Measurements from ENCODE around the gene GRK1. TPM values are rescaled to one million over a fixed set of nuclear protein-coding genes. Genes with fewer than 3 reads are reported as not detected.

Gene GRK1
- total RNA-seq, 1 donor from 2014 or later: 1.2 TPM

DNA sequence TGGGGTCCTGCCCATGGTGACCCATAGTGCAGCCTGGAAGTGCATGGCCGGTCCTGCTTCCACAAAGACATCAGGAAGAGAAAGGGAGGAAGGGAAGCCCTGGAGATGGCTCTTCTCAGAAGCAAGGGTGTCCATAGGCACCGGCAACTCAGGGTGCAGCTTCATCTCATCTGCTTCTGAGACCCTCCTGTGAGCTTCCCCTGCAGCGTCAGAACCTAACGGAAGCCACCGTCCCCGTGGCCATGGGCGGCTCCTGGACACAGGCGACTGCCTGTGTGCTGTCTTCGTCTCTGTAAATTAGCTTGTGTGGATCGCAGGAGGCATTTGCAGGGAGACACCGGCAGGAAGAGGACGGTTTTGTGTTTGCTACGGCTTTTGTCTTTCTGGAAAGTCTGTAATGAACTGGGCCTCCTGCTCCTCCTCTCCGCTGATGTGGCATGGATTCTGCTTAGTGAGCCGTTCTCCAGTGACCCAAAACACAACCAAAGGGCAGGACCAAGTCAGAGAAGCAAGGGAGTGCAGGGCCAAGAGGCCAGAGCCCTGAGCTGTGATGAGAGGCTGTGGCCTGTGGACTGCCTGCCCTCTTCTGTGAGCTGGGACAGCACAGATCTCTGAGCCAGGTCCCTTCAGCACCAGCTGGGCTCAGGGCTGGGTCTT is 11.5 kb upstream of the GRK1 start:
- peak; percentile 14 for DNase-seq
- no peaks in the 10 kb centered on the region for H3K27me3 Mint-ChIP-seq (ENCODE audit: unreplicated experiment)
- TF ChIP-seq, protein P1, sequence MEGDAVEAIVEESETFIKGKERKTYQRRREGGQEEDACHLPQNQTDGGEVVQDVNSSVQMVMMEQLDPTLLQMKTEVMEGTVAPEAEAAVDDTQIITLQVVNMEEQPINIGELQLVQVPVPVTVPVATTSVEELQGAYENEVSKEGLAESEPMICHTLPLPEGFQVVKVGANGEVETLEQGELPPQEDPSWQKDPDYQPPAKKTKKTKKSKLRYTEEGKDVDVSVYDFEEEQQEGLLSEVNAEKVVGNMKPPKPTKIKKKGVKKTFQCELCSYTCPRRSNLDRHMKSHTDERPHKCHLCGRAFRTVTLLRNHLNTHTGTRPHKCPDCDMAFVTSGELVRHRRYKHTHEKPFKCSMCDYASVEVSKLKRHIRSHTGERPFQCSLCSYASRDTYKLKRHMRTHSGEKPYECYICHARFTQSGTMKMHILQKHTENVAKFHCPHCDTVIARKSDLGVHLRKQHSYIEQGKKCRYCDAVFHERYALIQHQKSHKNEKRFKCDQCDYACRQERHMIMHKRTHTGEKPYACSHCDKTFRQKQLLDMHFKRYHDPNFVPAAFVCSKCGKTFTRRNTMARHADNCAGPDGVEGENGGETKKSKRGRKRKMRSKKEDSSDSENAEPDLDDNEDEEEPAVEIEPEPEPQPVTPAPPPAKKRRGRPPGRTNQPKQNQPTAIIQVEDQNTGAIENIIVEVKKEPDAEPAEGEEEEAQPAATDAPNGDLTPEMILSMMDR (IDR thresholded peaks at IDR 0.05; ENCODE audit: partially characterized antibody, unreplicated experiment): no peak
- no peaks in the 10 kb centered on the region for H3K36me3 Mint-ChIP-seq (ENCODE audit: unreplicated experiment)
- H3K4me3 Mint-ChIP-seq (ENCODE audit: unreplicated experiment): no peak overlapping the region
- no peak overlapping the region for H3K27ac Mint-ChIP-seq (ENCODE audit: unreplicated experiment)
- H3K4me1 Mint-ChIP-seq (ENCODE audit: low read depth, unreplicated experiment): no peaks in the 10 kb centered on the region
- H3K9me3 Mint-ChIP-seq (ENCODE audit: unreplicated experiment): peaks cover 6% of the 10 kb centered on the region

DNA sequence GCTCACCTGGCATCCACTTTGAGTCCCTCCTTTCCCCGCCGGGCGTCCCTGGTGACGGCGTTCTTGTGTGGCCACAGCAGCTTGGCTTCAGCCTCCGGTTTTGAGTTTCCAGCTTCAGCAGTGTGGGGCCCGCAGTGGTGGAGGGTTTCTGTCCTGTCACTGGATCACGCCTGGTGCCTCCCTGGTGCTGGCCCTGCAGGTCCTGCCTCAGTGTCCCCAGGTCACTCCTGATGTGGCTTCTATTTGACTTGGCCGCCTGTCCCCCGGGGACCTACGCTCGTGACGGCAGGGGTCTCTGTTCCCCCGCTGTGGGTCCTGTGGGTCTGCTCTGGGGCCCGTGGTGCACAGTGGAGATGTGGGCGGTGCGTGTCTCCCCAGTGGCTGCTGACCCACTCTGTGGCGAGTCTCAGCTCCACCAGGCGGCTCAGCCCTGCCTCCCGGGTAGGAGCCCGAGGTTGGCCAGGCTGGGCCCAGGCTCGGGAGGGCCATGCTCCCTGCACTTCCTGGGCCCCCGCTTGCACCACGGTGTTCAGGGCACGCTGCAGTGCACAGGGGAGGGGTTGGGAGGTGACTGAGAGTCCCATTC is 10.9 kb upstream of the GRK1 start:
- TF ChIP-seq, protein P1 (IDR thresholded peaks at IDR 0.05; ENCODE audit: partially characterized antibody, unreplicated experiment): no peak
- peaks cover 6% of the 10 kb centered on the region for H3K36me3 Mint-ChIP-seq (ENCODE audit: unreplicated experiment)
- DNase-seq: peak; percentile 7
- no peaks in the 10 kb centered on the region for H3K4me1 Mint-ChIP-seq (ENCODE audit: low read depth, unreplicated experiment)
- H3K9me3 Mint-ChIP-seq (ENCODE audit: unreplicated experiment): peaks cover 6% of the 10 kb centered on the region
- H3K4me3 Mint-ChIP-seq (ENCODE audit: unreplicated experiment): no peak overlapping the region
- no peak overlapping the region for H3K27ac Mint-ChIP-seq (ENCODE audit: unreplicated experiment)
- H3K27me3 Mint-ChIP-seq (ENCODE audit: unreplicated experiment): no peaks in the 10 kb centered on the region

DNA sequence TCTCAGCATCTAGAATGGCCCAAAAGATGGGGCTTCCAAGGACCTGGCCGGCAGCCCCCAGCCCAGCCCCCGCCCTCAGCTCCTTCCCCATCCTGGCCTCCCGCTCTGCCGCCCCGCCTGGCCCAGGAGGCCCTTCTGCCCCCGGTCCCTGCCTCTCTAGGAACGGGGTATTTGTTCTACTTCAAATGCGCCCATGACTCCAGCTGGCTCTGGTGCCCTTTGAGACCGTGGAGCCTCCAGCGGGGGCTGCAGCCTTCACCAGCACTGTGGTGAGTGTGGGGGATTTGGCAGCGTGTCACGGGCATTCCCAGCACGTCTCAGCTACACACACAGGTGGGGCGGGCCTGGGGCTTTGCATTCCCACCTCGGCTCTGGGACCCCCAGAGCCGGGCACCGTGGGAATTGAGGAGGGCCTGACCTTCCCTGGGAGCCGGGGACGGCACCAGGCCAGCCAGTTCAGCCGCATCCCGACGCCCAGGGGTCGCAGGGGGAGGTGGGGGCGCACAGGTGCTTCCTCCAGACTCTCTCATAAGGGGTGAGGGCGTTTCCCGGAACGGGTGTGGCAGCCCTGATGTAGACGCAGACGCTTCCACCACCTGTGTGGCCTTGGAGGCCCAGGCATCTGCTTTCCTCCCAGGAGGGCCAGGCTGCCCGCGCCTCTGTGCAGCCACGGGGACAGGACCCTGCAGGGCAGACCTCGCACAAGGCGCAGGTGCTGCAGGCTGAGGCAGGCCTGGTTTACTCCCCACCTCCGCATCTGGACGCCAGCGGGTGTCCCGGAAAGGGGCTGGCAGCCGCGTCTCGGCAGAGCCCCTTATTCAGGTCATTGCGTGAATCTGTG is 10.0 kb upstream of the GRK1 start:
- DNase-seq: peak; percentile 23
- Mint-ChIP-seq H3K27ac (ENCODE audit: unreplicated experiment) (no peak overlapping the region), H3K27me3 (ENCODE audit: unreplicated experiment) (peaks cover 2% of the 10 kb centered on the region), H3K4me1 (ENCODE audit: low read depth, unreplicated experiment) (no peaks in the 10 kb centered on the region), H3K9me3 (ENCODE audit: unreplicated experiment) (peaks cover 8% of the 10 kb centered on the region), H3K4me3 (ENCODE audit: unreplicated experiment) (no peak overlapping the region), H3K36me3 (ENCODE audit: unreplicated experiment) (peaks cover 16% of the 10 kb centered on the region)
- TF ChIP-seq, protein P1 (IDR thresholded peaks at IDR 0.05; ENCODE audit: partially characterized antibody, unreplicated experiment): no peak

DNA sequence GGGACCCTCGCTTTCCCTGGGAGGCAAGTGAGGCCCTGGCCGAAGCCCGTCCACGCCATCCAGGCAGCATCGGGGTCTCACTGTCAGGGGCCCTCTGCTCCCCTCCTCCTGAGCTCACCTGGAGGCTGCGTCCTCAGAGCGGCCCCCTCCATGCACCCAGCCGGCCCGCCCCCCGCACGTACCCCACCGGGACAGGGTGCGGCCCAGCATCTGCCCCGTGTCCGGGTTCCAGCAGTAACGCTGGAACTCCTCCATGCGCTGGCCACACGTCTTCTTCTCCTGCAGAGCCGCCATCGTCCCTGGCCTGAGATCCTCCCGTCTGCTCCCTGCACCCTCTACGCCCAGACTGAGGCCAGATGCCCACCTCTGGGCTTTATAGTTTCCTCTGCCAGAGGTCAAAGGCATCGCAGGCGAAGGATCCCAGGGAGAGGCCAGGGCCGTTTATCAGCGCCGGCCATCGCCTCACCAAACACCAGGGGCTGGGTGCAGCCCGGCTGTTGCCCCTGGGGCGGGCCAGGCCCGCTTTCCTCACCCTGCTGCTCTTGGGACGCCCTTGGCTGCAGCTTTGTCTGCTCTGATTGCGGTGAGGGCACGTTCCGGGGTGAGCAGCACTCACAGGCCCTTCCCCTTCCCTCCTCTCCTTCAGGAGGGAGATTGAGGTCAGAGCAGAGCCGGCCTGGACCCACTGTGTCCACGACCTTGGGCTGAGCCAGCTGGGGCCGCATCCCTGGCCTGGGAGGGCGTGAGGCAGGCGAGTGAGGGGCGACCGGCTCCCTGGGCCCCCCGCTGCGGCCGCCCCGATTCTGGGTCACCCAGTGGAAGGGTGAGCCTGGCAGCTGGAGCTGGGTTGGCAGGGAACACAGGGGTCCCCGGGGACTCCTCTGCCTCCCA is 8.9 kb upstream of the GRK1 start, which contains the start of gene ATP4B:
Gene ATP4B (minus strand): TSS at position 348 of the 891 bp plus-strand sequence. CDS start 54 bp downstream, at position 294.
- DNase-seq: peak; percentile 24
- Mint-ChIP-seq H3K4me3 (ENCODE audit: unreplicated experiment) (no peak within 1 kb of the TSS), H3K4me1 (ENCODE audit: low read depth, unreplicated experiment) (no peaks in the 10 kb centered on the region), H3K36me3 (ENCODE audit: unreplicated experiment) (peaks cover 18% of the 10 kb centered on the region), H3K27ac (ENCODE audit: unreplicated experiment) (no peak within 1 kb of the TSS), H3K9me3 (ENCODE audit: unreplicated experiment) (peaks cover 10% of the 10 kb centered on the region), H3K27me3 (ENCODE audit: unreplicated experiment) (peaks cover 2% of the 10 kb centered on the region)
- TF ChIP-seq, protein P1 (IDR thresholded peaks at IDR 0.05; ENCODE audit: partially characterized antibody, unreplicated experiment): no peak

All from glutamatergic neuron (in vitro differentiated cells).